ENCODE results near the gene RNU11. TPM values are rescaled to one million over a fixed set of nuclear protein-coding genes. Genes with fewer than 3 reads are reported as not detected.

The RNU11 gene
- total RNA-seq, 2 donors from 2014 or later, result not detected

GRCh38 chr1:28663871-28664470 lies 15.6 kb downstream of the RNU11 start:
- Mint-ChIP-seq H3K4me1 (peaks cover 17% of the 10 kb centered on the region), H3K9me3 (no peaks in the 10 kb centered on the region), H3K27me3 (ENCODE audit: insufficient read depth) (peaks cover 3% of the 10 kb centered on the region), H3K27ac (no peak overlapping the region), H3K36me3 (ENCODE audit: low read depth) (no peaks in the 10 kb centered on the region), H3K4me3 (no peak overlapping the region)
- no peak for TF ChIP-seq CTCF (conservative IDR thresholded peaks at IDR 0.05)
- no peak for DNase-seq
- WGBS, 2 experiments (ENCODE audit: insufficient coverage in 1 of 2, insufficient read length in 1 of 2), result 78 to 79% methylated on average over 5 to 6 of the region's 7 CpGs
- Histone ChIP-seq H3K4me3 (ENCODE audit: low read length) (no peak overlapping the region), H3K27me3 (ENCODE audit: control insufficient read depth, insufficient read depth, low read length, poor library complexity, severe bottlenecking) (no peaks in the 10 kb centered on the region), H3K36me3 (ENCODE audit: control insufficient read depth, insufficient read depth, low read length) (no peaks in the 10 kb centered on the region), H3K4me1 (ENCODE audit: control insufficient read depth, insufficient read depth, low read length) (no peaks in the 10 kb centered on the region), H3K27ac (ENCODE audit: low read depth, low read length) (no peak overlapping the region), H3K9ac (ENCODE audit: extremely low read depth, low read length, poor library complexity, severe bottlenecking) (no peak overlapping the region), H3K9me3 (ENCODE audit: control insufficient read depth, low read length) (no peaks in the 10 kb centered on the region)

GRCh38 chr1:28666806-28667205 lies 18.4 kb downstream of the RNU11 start:
- H3K36me3 ChIP-seq (ENCODE audit: control insufficient read depth, insufficient read depth, low read length), result peaks cover 2% of the 10 kb centered on the region
- H3K4me1 Mint-ChIP-seq, result peaks cover 25% of the 10 kb centered on the region
- H3K36me3 Mint-ChIP-seq (ENCODE audit: low read depth), result peaks cover 3% of the 10 kb centered on the region
- no peak for DNase-seq
- H3K27ac Mint-ChIP-seq, result no peak overlapping the region
- no peak overlapping the region for H3K27ac ChIP-seq (ENCODE audit: low read depth, low read length)
- no peak for TF ChIP-seq CTCF (conservative IDR thresholded peaks at IDR 0.05)
- WGBS, 2 experiments (ENCODE audit: insufficient coverage in 1 of 2, insufficient read length in 1 of 2), result 95 to 100% methylated on average over 7 to 12 of the region's 12 CpGs
- no peak overlapping the region for H3K4me3 Mint-ChIP-seq
- H3K4me3 ChIP-seq (ENCODE audit: low read length), result no peak overlapping the region
- H3K27me3 ChIP-seq (ENCODE audit: control insufficient read depth, insufficient read depth, low read length, poor library complexity, severe bottlenecking), result no peaks in the 10 kb centered on the region
- no peaks in the 10 kb centered on the region for H3K9me3 ChIP-seq (ENCODE audit: control insufficient read depth, low read length)
- H3K9ac ChIP-seq (ENCODE audit: extremely low read depth, low read length, poor library complexity, severe bottlenecking), result no peak overlapping the region
- no peaks in the 10 kb centered on the region for H3K9me3 Mint-ChIP-seq
- no peaks in the 10 kb centered on the region for H3K4me1 ChIP-seq (ENCODE audit: control insufficient read depth, insufficient read depth, low read length)
- H3K27me3 Mint-ChIP-seq (ENCODE audit: insufficient read depth), result peaks cover 3% of the 10 kb centered on the region

GRCh38 chr1:28668191-28668955 lies 20.0 kb downstream of the RNU11 start, which contains the start of gene GMEB1:
Gene GMEB1, plus strand, starts transcription at chr1:28668784. Its CDS starts 14,829 bp downstream, at chr1:28683613.
- peak; percentile 93 for DNase-seq
- Histone ChIP-seq H3K4me3 (ENCODE audit: low read length) (peak within 1 kb of the TSS; percentile 88), H3K4me1 (ENCODE audit: control insufficient read depth, insufficient read depth, low read length) (no peaks in the 10 kb centered on the region), H3K36me3 (ENCODE audit: control insufficient read depth, insufficient read depth, low read length) (peaks cover 2% of the 10 kb centered on the region), H3K27me3 (ENCODE audit: control insufficient read depth, insufficient read depth, low read length, poor library complexity, severe bottlenecking) (no peaks in the 10 kb centered on the region), H3K9me3 (ENCODE audit: control insufficient read depth, low read length) (no peaks in the 10 kb centered on the region), H3K9ac (ENCODE audit: extremely low read depth, low read length, poor library complexity, severe bottlenecking) (peak within 1 kb of the TSS; percentile 90), H3K27ac (ENCODE audit: low read depth, low read length) (peak within 1 kb of the TSS; percentile 90)
- no peaks in the 10 kb centered on the region for H3K9me3 Mint-ChIP-seq
- no peak for TF ChIP-seq CTCF (conservative IDR thresholded peaks at IDR 0.05)
- peak within 1 kb of the TSS; percentile 76 for H3K4me3 Mint-ChIP-seq
- H3K36me3 Mint-ChIP-seq (ENCODE audit: low read depth), result peaks cover 5% of the 10 kb centered on the region
- peaks cover 3% of the 10 kb centered on the region for H3K27me3 Mint-ChIP-seq (ENCODE audit: insufficient read depth)
- WGBS, 2 experiments (ENCODE audit: insufficient coverage in 1 of 2, insufficient read length in 1 of 2), result 1 to 6% methylated on average over 7 to 26 of the region's 57 CpGs
- H3K4me1 Mint-ChIP-seq, result peaks cover 25% of the 10 kb centered on the region
- H3K27ac Mint-ChIP-seq, result peak within 1 kb of the TSS; percentile 95

Data from endodermal cell (in vitro differentiated cells).